Neural cell (in vitro differentiated cells): ENCODE measurements around the gene AMFR. TPM values are rescaled to one million over a fixed set of nuclear protein-coding genes. Genes with fewer than 3 reads are reported as not detected.
"Not testable (repeated sequence)": the region's sequence is repeated elsewhere in the genome, so short reads cannot be mapped to it uniquely, and the experiment has no call there.

Experiments used
- H2AFZ ChIP-seq: fragments of 200-600, 300-800 bp; sonication (generic), shearing (Covaris generic); 2 replicates; pipeline ENCODE4 v1.6.0; 2014; ENCODE audit warnings: low read depth, mild to moderate bottlenecking, antibody characterized with exemption, low read length, moderate library complexity
- H3F3A ChIP-seq: fragments of 200-600 bp; shearing (Covaris generic); 2 replicates; pipeline ENCODE4 v1.6.1; 2016; ENCODE audit warnings: mild to moderate bottlenecking, moderate library complexity, mixed read lengths, antibody characterized with exemption, low read length; ENCODE audit not compliant: insufficient read depth, poor library complexity, severe bottlenecking
- H3K27ac ChIP-seq: fragments of 200-600, 300-800 bp; sonication (generic), shearing (Covaris generic); 2 replicates; pipeline ENCODE4 v1.5.1; 2014; ENCODE audit warnings: mild to moderate bottlenecking, low read length, moderate library complexity
- H3K27me3 ChIP-seq: fragments of 300-800, 200-600 bp; sonication (generic), shearing (Covaris generic); 2 replicates; pipeline ENCODE4 v1.6.0; 2014; ENCODE audit warnings: mild to moderate bottlenecking, low read depth, low read length, moderate library complexity; ENCODE audit not compliant: insufficient read depth
- H3K36me3 ChIP-seq: fragments of 300-800, 200-600 bp; sonication (generic), shearing (Covaris generic); 2 replicates; pipeline ENCODE4 v1.5.1; 2014; ENCODE audit warnings: mild to moderate bottlenecking, antibody characterized with exemption, low read length, moderate library complexity; ENCODE audit not compliant: insufficient read depth
- H3K4me2 ChIP-seq: fragments of 300-800, 200-600 bp; sonication (generic), shearing (Covaris generic); 2 replicates; pipeline ENCODE4 v1.6.0; 2014; ENCODE audit warnings: mild to moderate bottlenecking, low read length
- H3K4me3 ChIP-seq: fragments of 300-800, 200-600 bp; sonication (generic), shearing (Covaris generic); 2 replicates; pipeline ENCODE4 v1.5.1; 2014; ENCODE audit warnings: mild to moderate bottlenecking, low read length, moderate library complexity
- H3K79me2 ChIP-seq: fragments of 200-600 bp; shearing (Covaris generic); replicated peaks from 2 replicates; pipeline ENCODE4 v1.6.0; 2014; ENCODE audit warnings: mild to moderate bottlenecking, low read length, moderate library complexity; ENCODE audit not compliant: insufficient read depth
- H3K9ac ChIP-seq: fragments of 300-800, 200-600 bp; sonication (generic), shearing (Covaris generic); 2 replicates; pipeline ENCODE4 v1.6.1; 2016; ENCODE audit warnings: mild to moderate bottlenecking, low read length, mixed read lengths
- H3K9me2 ChIP-seq: fragments of 200-600 bp; shearing (Covaris generic); 2 replicates; pipeline ENCODE4 v1.6.1; 2016; ENCODE audit warnings: mild to moderate bottlenecking, low read length, mixed read lengths; ENCODE audit not compliant: insufficient read depth
- H3K9me3 ChIP-seq: fragments of 200-600, 300-800 bp; sonication (generic), shearing (Covaris generic); 2 replicates; pipeline ENCODE4 v1.6.1; 2016; ENCODE audit warnings: mild to moderate bottlenecking, mixed run types, low read length, moderate library complexity, mixed read lengths
- H4K20me1 ChIP-seq: fragments of 200-600 bp; shearing (Covaris generic); 2 replicates; pipeline ENCODE4 v1.6.1; 2016; ENCODE audit warnings: mild to moderate bottlenecking, mixed run types; ENCODE audit not compliant: insufficient read depth
- EP300 ChIP-seq: fragments of 450-650 bp; conservative IDR thresholded peaks from 2 replicates; pipeline ENCODE4 v1.6.1; 2014; ENCODE audit warnings: antibody characterized with exemption, mild to moderate bottlenecking, moderate library complexity; ENCODE audit not compliant: poor library complexity, severe bottlenecking
- EZH2 ChIP-seq: fragments of 200-600, 300-800 bp; shearing (Covaris generic), sonication (generic); IDR thresholded peaks from 2 replicates; pipeline ENCODE4 v1.6.1; 2014; ENCODE audit warnings: antibody characterized with exemption, low read length, borderline replicate concordance, mild to moderate bottlenecking; ENCODE audit not compliant: insufficient read depth, poor library complexity, severe bottlenecking
- MXI1 ChIP-seq: fragments of 450-650 bp; conservative IDR thresholded peaks from 2 replicates; pipeline ENCODE4 v1.6.1; 2014; ENCODE audit warnings: antibody characterized with exemption, mild to moderate bottlenecking; ENCODE audit not compliant: poor library complexity, severe bottlenecking
- POLR2AphosphoS5 ChIP-seq: IDR thresholded peaks from 2 replicates; pipeline ENCODE4 v1.6.1; 2012
- RAD21 ChIP-seq: fragments of 450-650 bp; conservative IDR thresholded peaks from 2 replicates; pipeline ENCODE4 v1.6.1; 2014; ENCODE audit warnings: antibody characterized with exemption, mild to moderate bottlenecking, moderate library complexity
- SMC3 ChIP-seq: fragments of 450-650 bp; conservative IDR thresholded peaks from 2 replicates; pipeline ENCODE4 v1.6.1; 2014; ENCODE audit warnings: antibody characterized with exemption, mild to moderate bottlenecking, moderate library complexity; ENCODE audit not compliant: poor library complexity
- TAF1 ChIP-seq: IDR thresholded peaks from 2 replicates; pipeline ENCODE4 v1.6.1; 2012; ENCODE audit warnings: low read depth
- polyA plus RNA-seq: library from polyadenylated mRNA; depleted of rRNA; stranded (reverse); fragments of >200 nt; gene quantifications from 2 replicates; pipeline ENCODE4 v1.2.3, GENCODE V29; 2014
- TF ChIP-seq, protein P1 (sequence below): fragments of 450-650 bp; IDR thresholded peaks from 2 replicates; pipeline ENCODE4 v1.5.1; 2014; ENCODE audit warnings: antibody characterized with exemption, mild to moderate bottlenecking, moderate library complexity; ENCODE audit not compliant: poor library complexity, severe bottlenecking
- TF ChIP-seq, protein P2 (sequence below): IDR thresholded peaks from 2 replicates; pipeline ENCODE4 v1.6.1; 2012; ENCODE audit warnings: borderline replicate concordance

The AMFR gene
- polyA plus RNA-seq, 1 donor from 2014 or later: 101 TPM

DNA sequence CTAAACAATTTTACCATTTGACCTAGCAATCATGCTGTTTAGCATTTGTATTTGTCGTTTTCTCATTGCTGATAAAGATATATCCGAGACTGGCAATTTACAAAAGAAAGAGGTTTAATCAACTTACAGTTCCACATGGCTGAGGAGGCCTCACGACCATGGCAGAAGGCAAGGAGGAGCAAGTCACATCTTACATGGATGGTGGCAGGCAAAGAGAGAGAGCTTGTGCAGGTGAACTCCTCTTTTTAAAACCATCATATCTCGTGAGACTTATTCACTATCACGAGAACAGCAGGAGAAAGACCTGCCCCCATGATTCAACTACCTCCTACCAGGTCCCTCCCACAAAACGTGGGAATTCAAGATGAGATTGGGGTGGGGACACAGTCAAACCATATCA is 46.3 kb downstream of the AMFR start:
- H3K36me3 ChIP-seq: peaks cover 18% of the 10 kb centered on the region
- not testable (repeated sequence) for H3K9me2 ChIP-seq, H2AFZ ChIP-seq, H3F3A ChIP-seq, H3K4me3 ChIP-seq, H3K27ac ChIP-seq, H4K20me1 ChIP-seq, H3K9ac ChIP-seq, H3K9me3 ChIP-seq, H3K27me3 ChIP-seq, H3K4me2 ChIP-seq, H3K79me2 ChIP-seq

DNA sequence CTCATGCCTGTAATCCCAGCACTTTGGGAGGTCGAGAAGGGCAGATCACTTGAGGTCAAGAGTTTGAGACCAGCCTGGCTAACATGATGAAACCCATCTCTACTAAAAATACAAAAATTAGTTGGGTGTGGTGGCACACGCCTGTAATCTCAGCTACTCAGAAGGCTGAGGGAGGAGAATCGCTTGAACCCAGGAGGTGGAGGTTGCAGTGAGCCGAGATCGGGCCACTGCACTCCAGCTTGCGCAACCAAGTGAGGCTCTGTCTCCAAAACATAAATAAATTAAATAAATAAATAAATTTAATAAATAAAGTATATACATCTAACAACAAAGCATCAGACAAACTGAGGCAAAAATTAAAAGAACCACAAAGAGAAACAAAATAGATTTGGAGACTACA is 49.6 kb downstream of the AMFR start:
- H3K36me3 ChIP-seq, H3K9me3 ChIP-seq, H4K20me1 ChIP-seq, H3K27me3 ChIP-seq, H3K4me2 ChIP-seq, H3K79me2 ChIP-seq, H2AFZ ChIP-seq, H3K27ac ChIP-seq, H3F3A ChIP-seq, H3K9ac ChIP-seq, H3K9me2 ChIP-seq, H3K4me3 ChIP-seq: not testable (repeated sequence)

DNA sequence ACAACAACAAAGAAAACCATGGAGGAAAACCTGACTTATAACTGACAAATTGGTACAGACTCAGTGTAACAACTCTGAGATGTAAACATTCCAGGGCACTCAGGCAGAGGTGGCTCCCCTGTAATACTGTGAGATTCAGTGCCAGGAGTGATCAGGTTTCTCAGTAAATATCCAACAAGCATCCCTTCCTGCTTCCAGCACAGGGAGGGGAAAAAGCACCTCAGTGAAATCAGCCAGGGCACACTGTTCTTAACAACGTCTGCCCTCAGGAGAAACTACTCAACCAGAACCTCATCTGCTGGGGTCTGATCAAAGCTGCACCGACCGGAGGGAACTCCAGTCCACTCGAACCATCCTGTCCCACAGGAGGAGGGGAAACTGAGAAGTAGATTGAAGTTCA is 52.3 kb downstream of the AMFR start:
- Histone ChIP-seq H3K27me3 (no peaks in the 10 kb centered on the region), H3K27ac (no peak overlapping the region), H3K9ac (no peak overlapping the region), H3K4me2 (no peak overlapping the region), H3K36me3 (no peaks in the 10 kb centered on the region), H3K79me2 (peaks cover 3% of the 10 kb centered on the region), H3K9me3 (no peaks in the 10 kb centered on the region), H4K20me1 (no peaks in the 10 kb centered on the region), H3F3A (no peaks in the 10 kb centered on the region), H2AFZ (no peak overlapping the region), H3K4me3 (no peak overlapping the region), H3K9me2 (no peaks in the 10 kb centered on the region)
- no peak for TF ChIP-seq TAF1
- no peak for TF ChIP-seq RAD21
- no peak for TF ChIP-seq EP300
- TF ChIP-seq, protein P1, sequence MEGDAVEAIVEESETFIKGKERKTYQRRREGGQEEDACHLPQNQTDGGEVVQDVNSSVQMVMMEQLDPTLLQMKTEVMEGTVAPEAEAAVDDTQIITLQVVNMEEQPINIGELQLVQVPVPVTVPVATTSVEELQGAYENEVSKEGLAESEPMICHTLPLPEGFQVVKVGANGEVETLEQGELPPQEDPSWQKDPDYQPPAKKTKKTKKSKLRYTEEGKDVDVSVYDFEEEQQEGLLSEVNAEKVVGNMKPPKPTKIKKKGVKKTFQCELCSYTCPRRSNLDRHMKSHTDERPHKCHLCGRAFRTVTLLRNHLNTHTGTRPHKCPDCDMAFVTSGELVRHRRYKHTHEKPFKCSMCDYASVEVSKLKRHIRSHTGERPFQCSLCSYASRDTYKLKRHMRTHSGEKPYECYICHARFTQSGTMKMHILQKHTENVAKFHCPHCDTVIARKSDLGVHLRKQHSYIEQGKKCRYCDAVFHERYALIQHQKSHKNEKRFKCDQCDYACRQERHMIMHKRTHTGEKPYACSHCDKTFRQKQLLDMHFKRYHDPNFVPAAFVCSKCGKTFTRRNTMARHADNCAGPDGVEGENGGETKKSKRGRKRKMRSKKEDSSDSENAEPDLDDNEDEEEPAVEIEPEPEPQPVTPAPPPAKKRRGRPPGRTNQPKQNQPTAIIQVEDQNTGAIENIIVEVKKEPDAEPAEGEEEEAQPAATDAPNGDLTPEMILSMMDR: no peak
- TF ChIP-seq, protein P2, sequence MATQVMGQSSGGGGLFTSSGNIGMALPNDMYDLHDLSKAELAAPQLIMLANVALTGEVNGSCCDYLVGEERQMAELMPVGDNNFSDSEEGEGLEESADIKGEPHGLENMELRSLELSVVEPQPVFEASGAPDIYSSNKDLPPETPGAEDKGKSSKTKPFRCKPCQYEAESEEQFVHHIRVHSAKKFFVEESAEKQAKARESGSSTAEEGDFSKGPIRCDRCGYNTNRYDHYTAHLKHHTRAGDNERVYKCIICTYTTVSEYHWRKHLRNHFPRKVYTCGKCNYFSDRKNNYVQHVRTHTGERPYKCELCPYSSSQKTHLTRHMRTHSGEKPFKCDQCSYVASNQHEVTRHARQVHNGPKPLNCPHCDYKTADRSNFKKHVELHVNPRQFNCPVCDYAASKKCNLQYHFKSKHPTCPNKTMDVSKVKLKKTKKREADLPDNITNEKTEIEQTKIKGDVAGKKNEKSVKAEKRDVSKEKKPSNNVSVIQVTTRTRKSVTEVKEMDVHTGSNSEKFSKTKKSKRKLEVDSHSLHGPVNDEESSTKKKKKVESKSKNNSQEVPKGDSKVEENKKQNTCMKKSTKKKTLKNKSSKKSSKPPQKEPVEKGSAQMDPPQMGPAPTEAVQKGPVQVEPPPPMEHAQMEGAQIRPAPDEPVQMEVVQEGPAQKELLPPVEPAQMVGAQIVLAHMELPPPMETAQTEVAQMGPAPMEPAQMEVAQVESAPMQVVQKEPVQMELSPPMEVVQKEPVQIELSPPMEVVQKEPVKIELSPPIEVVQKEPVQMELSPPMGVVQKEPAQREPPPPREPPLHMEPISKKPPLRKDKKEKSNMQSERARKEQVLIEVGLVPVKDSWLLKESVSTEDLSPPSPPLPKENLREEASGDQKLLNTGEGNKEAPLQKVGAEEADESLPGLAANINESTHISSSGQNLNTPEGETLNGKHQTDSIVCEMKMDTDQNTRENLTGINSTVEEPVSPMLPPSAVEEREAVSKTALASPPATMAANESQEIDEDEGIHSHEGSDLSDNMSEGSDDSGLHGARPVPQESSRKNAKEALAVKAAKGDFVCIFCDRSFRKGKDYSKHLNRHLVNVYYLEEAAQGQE: no peak
- no peak for TF ChIP-seq SMC3
- no peak for TF ChIP-seq MXI1
- TF ChIP-seq POLR2AphosphoS5: no peak
- TF ChIP-seq EZH2: no peak
